PC-9 (cell line): ENCODE data around the gene COL5A2. TPM values are rescaled to one million over a fixed set of nuclear protein-coding genes. Genes with fewer than 3 reads are reported as not detected.

Experiments
- BruUV-seq: library from RNA; stranded (reverse); fragments of 400-500 nt; replicated peaks from 2 replicates; lab custom pipeline; 2021; lab: Mats Ljungman, UMichigan
- CTCF ChIA-PET: fragments of 300-600 bp; sonication (Branson Sonifier 250); formaldehyde crosslinking; loops from one replicate; lab custom pipeline; 2022; ENCODE audit warnings: antibody characterized with exemption; lab: Charles Lee
- POLR2A ChIA-PET: fragments of 300-600 bp; sonication (Branson Sonifier 250); formaldehyde crosslinking; loops from one replicate; lab custom pipeline; 2022; ENCODE audit warnings: antibody characterized with exemption; ENCODE audit not compliant: unreplicated experiment; lab: Charles Lee
- DNase-seq, 2 experiments: peaks; one replicate each; pipeline versions ENCODE4 v3.0.0 to v3.0.0-alpha.2; 2015 to 2022; ENCODE audit warnings: mixed read lengths in 1 of 2
- H2AFZ ChIP-seq: fragments of 200-600 bp; sonication (generic); 2 replicates; pipeline ENCODE4 v1.8.1; 2017; ENCODE audit warnings: antibody characterized with exemption
- H3F3A ChIP-seq: fragments of 200-600 bp; sonication (generic); 2 replicates; pipeline ENCODE4 v1.8.1; 2017; ENCODE audit warnings: antibody characterized with exemption, mild to moderate bottlenecking, low read depth; ENCODE audit not compliant: insufficient read depth
- H3K27ac ChIP-seq: fragments of 200-600 bp; sonication (generic); 2 replicates; pipeline ENCODE4 v1.6.1; 2016; ENCODE audit warnings: mixed run types
- H3K27me3 ChIP-seq: fragments of 200-600 bp; sonication (generic); 2 replicates; pipeline ENCODE4 v1.6.1; 2016; ENCODE audit warnings: low read depth, mixed run types; ENCODE audit not compliant: insufficient read depth
- H3K36me3 ChIP-seq: fragments of 200-600 bp; sonication (generic); 2 replicates; pipeline ENCODE4 v1.6.1; 2016; ENCODE audit warnings: low read depth, mixed run types
- H3K4me1 ChIP-seq: fragments of 200-600 bp; sonication (generic); replicated peaks from 2 replicates; pipeline ENCODE4 v1.6.1; 2016; ENCODE audit warnings: mixed run types; ENCODE audit not compliant: insufficient read depth
- H3K4me2 ChIP-seq: fragments of 200-600 bp; sonication (generic); 2 replicates; pipeline ENCODE4 v1.6.1; 2017; ENCODE audit warnings: mixed run types
- H3K4me3 ChIP-seq: fragments of 200-600 bp; sonication (generic); 2 replicates; pipeline ENCODE4 v1.6.1; 2016; ENCODE audit warnings: mixed run types
- H3K79me2 ChIP-seq: fragments of 200-600 bp; sonication (generic); 2 replicates; pipeline ENCODE4 v1.6.1; 2017; ENCODE audit warnings: low read depth, mixed run types
- H3K9me2 ChIP-seq: fragments of 200-600 bp; sonication (generic); 2 replicates; pipeline ENCODE4 v1.8.1; 2017; ENCODE audit warnings: mild to moderate bottlenecking; ENCODE audit not compliant: insufficient read depth
- H3K9me3 ChIP-seq: fragments of 200-600 bp; sonication (generic); 2 replicates; pipeline ENCODE4 v1.8.1; 2016; ENCODE audit warnings: low read depth; ENCODE audit not compliant: insufficient read depth
- H4K20me1 ChIP-seq: fragments of 200-600 bp; sonication (generic); 2 replicates; pipeline ENCODE4 v1.8.1; 2017; ENCODE audit not compliant: insufficient read depth
- CTCF ChIP-seq: fragments of 200-600 bp; sonication (generic); conservative IDR thresholded peaks from 2 replicates; pipeline ENCODE4 v1.6.1; 2017; ENCODE audit warnings: mixed run types, antibody characterized with exemption, mild to moderate bottlenecking, moderate library complexity
- EZH2 ChIP-seq: fragments of 200-600 bp; sonication (generic); IDR thresholded peaks from 2 replicates; pipeline ENCODE4 v1.8.0; 2017; ENCODE audit warnings: antibody characterized with exemption, low read depth
- intact Hi-C: fragments of 100-400 bp; cut with micrococcal nuclease; formaldehyde crosslinking; loops from one replicate; pipeline ENCODE4 v1.10.0; 2022; ENCODE audit not compliant: unreplicated experiment
- total RNA-seq: library from RNA; stranded (reverse); gene quantifications from 2 replicates; pipeline ENCODE4 v1.2.3, GENCODE V29; 2021

The COL5A2 gene
- total RNA-seq, 1 experiment from 2014 or later, result 0.55 TPM

GRCh38 chr2:189143925-189144324 lies 35.6 kb downstream of the COL5A2 start:
- ChIA-PET POLR2A (no interaction called here), CTCF (interaction anchor here (0.5 to 0.6 kb wide), 2 partner anchors 20 to 50 kb away, joined by 3 to 5 read pairs; no protein-coding TSS in a partner anchor)
- Histone ChIP-seq H3F3A (no peaks in the 10 kb centered on the region), H3K4me2 (no peak overlapping the region), H2AFZ (no peak overlapping the region), H3K79me2 (no peaks in the 10 kb centered on the region), H3K36me3 (no peaks in the 10 kb centered on the region), H3K9me3 (no peaks in the 10 kb centered on the region), H4K20me1 (no peaks in the 10 kb centered on the region), H3K9me2 (no peaks in the 10 kb centered on the region), H3K27ac (no peak overlapping the region), H3K4me1 (no peaks in the 10 kb centered on the region), H3K27me3 (no peaks in the 10 kb centered on the region), H3K4me3 (no peak overlapping the region)
- no TSS peak for BruUV-seq
- intact Hi-C loops, result loop anchor here (1.0 kb wide), 1 partner anchor 143 kb away; no protein-coding TSS in a partner anchor
- TF ChIP-seq CTCF (no peak), EZH2 (no peak)
- no peak for DNase-seq

GRCh38 chr2:189142893-189143759 lies 36.4 kb downstream of the COL5A2 start:
- H3K27ac ChIP-seq, result no peak overlapping the region
- H2AFZ ChIP-seq, result no peak overlapping the region
- H3K79me2 ChIP-seq, result no peaks in the 10 kb centered on the region
- no peaks in the 10 kb centered on the region for H3K9me3 ChIP-seq
- H3K4me1 ChIP-seq, result no peaks in the 10 kb centered on the region
- ChIA-PET POLR2A (no interaction called here), CTCF (interaction anchor here (0.6 kb wide), 1 partner anchor 19 kb away, joined by 3 read pairs; no protein-coding TSS in a partner anchor)
- H3K9me2 ChIP-seq, result no peaks in the 10 kb centered on the region
- TF ChIP-seq EZH2 (no peak), CTCF (peak; percentile 65)
- no peaks in the 10 kb centered on the region for H4K20me1 ChIP-seq
- H3K4me3 ChIP-seq, result no peak overlapping the region
- no peak overlapping the region for H3K4me2 ChIP-seq
- BruUV-seq, result no TSS peak
- DNase-seq, result peak in 1 of 2 experiments; percentile 5
- H3F3A ChIP-seq, result no peaks in the 10 kb centered on the region
- H3K27me3 ChIP-seq, result no peaks in the 10 kb centered on the region
- H3K36me3 ChIP-seq, result no peaks in the 10 kb centered on the region
- intact Hi-C loops, result loop anchor here (1.0 kb wide), 1 partner anchor 144 kb away; no protein-coding TSS in a partner anchor

- H3K27ac ChIP-seq, result no peak overlapping the region
- H3K9me2 ChIP-seq, result no peaks in the 10 kb centered on the region
- TF ChIP-seq CTCF, result no peak
- TF ChIP-seq EZH2, result no peak
- H3K4me2 ChIP-seq, result no peak overlapping the region
- no peaks in the 10 kb centered on the region for H3K9me3 ChIP-seq
- H3K36me3 ChIP-seq, result no peaks in the 10 kb centered on the region
- H2AFZ ChIP-seq, result no peak overlapping the region
- H3F3A ChIP-seq, result no peaks in the 10 kb centered on the region
- H3K27me3 ChIP-seq, result no peaks in the 10 kb centered on the region
- no peaks in the 10 kb centered on the region for H3K79me2 ChIP-seq
- no peaks in the 10 kb centered on the region for H4K20me1 ChIP-seq
- ChIA-PET CTCF (no interaction called here), POLR2A (no interaction called here)
- no peak for DNase-seq
- no TSS peak for BruUV-seq
- intact Hi-C loops, result no loop called here
- no peaks in the 10 kb centered on the region for H3K4me1 ChIP-seq
- H3K4me3 ChIP-seq, result no peak overlapping the region
Measured at GRCh38 chr2:189138800-189139199, 40.8 kb downstream of the COL5A2 start.
